ENCODE measurements around the gene C10orf53.
"Not testable (repeated sequence)": the region's sequence is repeated elsewhere in the genome, so short reads cannot be mapped to it uniquely, and the experiment has no call there.

C10orf53 gene

GRCh38 chr10:49667991-49668390 is 11.5 kb upstream of the C10orf53 start:
- TF ChIP-seq PPARA (CRISPR knock-in tag; IDR thresholded peaks at IDR 0.05; ENCODE audit: borderline replicate concordance), result no peak
- TF ChIP-seq RARB (CRISPR knock-in tag; IDR thresholded peaks at IDR 0.05), result no peak
- no peak for TF ChIP-seq ZNF70 (CRISPR knock-in tag; IDR thresholded peaks at IDR 0.05)
- ATAC-seq, result no peak

DNA sequence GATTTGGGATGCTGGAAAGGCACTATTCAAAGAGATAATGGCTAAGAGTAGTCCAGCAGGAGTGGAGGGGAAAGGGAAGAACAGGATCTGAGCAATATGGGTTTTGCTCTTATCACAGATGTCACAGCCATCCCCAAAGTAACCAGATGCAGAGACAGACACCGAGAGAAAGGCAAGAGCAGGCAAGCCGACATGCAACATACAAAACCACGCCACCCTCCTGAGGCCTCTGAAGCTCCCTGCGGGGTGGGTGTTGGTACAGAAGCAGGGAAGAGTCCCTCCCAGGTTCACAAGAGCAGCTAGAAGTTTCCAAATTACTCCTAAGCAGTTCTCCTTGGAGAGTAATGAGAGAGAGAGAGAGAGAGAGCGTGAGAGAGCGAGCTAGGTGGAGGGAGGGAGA is 10.8 kb upstream of the C10orf53 start:
- no peak for TF ChIP-seq ZNF565 (CRISPR knock-in tag; conservative IDR thresholded peaks at IDR 0.05; ENCODE audit: low read depth)
- no peak for TF ChIP-seq PATZ1 (CRISPR knock-in tag; IDR thresholded peaks at IDR 0.05; ENCODE audit: borderline replicate concordance)
- no peak for TF ChIP-seq ZC3H10 (CRISPR knock-in tag; IDR thresholded peaks at IDR 0.05)
- TF ChIP-seq CSDC2 (CRISPR knock-in tag; IDR thresholded peaks at IDR 0.05), result no peak
- TF ChIP-seq ISL1 (CRISPR knock-in tag; IDR thresholded peaks at IDR 0.05), result no peak
- no peak for TF ChIP-seq ZFP3 (CRISPR knock-in tag; IDR thresholded peaks at IDR 0.05)
- TF ChIP-seq TSHZ2 (CRISPR knock-in tag; IDR thresholded peaks at IDR 0.05), result no peak
- no peak for TF ChIP-seq BACH2 (CRISPR knock-in tag; IDR thresholded peaks at IDR 0.05; ENCODE audit: borderline replicate concordance)
- TF ChIP-seq ARNTL (CRISPR knock-in tag; IDR thresholded peaks at IDR 0.05; ENCODE audit: borderline replicate concordance, low read depth), result no peak
- no peak for TF ChIP-seq GLIS3 (CRISPR knock-in tag; IDR thresholded peaks at IDR 0.05)
- TF ChIP-seq RARB (CRISPR knock-in tag; IDR thresholded peaks at IDR 0.05), result no peak
- no peak for TF ChIP-seq ESRRG (CRISPR knock-in tag; IDR thresholded peaks at IDR 0.05)

GRCh38 chr10:49678827-49679479 is 498 bp upstream of the C10orf53 start:
- no peak for TF ChIP-seq ZFP3 (CRISPR knock-in tag; IDR thresholded peaks at IDR 0.05)
- TF ChIP-seq ZC3H10 (CRISPR knock-in tag; IDR thresholded peaks at IDR 0.05), result no peak
- TF ChIP-seq, protein P1, sequence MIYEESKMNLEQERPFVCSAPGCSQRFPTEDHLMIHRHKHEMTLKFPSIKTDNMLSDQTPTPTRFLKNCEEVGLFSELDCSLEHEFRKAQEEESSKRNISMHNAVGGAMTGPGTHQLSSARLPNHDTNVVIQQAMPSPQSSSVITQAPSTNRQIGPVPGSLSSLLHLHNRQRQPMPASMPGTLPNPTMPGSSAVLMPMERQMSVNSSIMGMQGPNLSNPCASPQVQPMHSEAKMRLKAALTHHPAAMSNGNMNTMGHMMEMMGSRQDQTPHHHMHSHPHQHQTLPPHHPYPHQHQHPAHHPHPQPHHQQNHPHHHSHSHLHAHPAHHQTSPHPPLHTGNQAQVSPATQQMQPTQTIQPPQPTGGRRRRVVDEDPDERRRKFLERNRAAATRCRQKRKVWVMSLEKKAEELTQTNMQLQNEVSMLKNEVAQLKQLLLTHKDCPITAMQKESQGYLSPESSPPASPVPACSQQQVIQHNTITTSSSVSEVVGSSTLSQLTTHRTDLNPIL (CRISPR knock-in tag; IDR thresholded peaks at IDR 0.05; ENCODE audit: low read depth), result no peak
- TF ChIP-seq TSHZ2 (CRISPR knock-in tag; IDR thresholded peaks at IDR 0.05), result no peak
- no peak for TF ChIP-seq BACH2 (CRISPR knock-in tag; IDR thresholded peaks at IDR 0.05; ENCODE audit: borderline replicate concordance)
- TF ChIP-seq CSDC2 (CRISPR knock-in tag; IDR thresholded peaks at IDR 0.05), result no peak
- no peak for TF ChIP-seq ZNF8 (CRISPR knock-in tag; IDR thresholded peaks at IDR 0.05)
- TF ChIP-seq POU6F1 (CRISPR knock-in tag; IDR thresholded peaks at IDR 0.05; ENCODE audit: borderline replicate concordance, low read depth), result no peak
- no peak for TF ChIP-seq PATZ1 (CRISPR knock-in tag; IDR thresholded peaks at IDR 0.05; ENCODE audit: borderline replicate concordance)
- no peak for TF ChIP-seq PPARA (CRISPR knock-in tag; IDR thresholded peaks at IDR 0.05; ENCODE audit: borderline replicate concordance)
- no peak for TF ChIP-seq ZFP30 (CRISPR knock-in tag; IDR thresholded peaks at IDR 0.05)
- no peak for TF ChIP-seq TCF4 (CRISPR knock-in tag; IDR thresholded peaks at IDR 0.05; ENCODE audit: borderline replicate concordance)
- ATAC-seq, result no peak; the same call in 2 of the 3 replicates

More for the DNA sequence above, 10.8 kb upstream of the C10orf53 start:
- no peak for ATAC-seq

GRCh38 chr10:49682449-49682848 is 3.0 kb downstream of the C10orf53 start:
- ATAC-seq, result not testable (repeated sequence)
